IMR-90 (cell line): ENCODE results near the gene CD55. TPM values are rescaled to one million over a fixed set of nuclear protein-coding genes. Genes with fewer than 3 reads are reported as not detected.

Experiments
- ATAC-seq: fragments of 200-7000 bp; cut with Tn5 transposase; 2 replicates; pipeline ENCODE4 v1.9.1; 2020; ENCODE audit warnings: low read depth, mild to moderate bottlenecking, moderate library complexity
- BruUV-seq: library from RNA; stranded (reverse); fragments of 400-500 nt; replicated peaks from 2 replicates; lab custom pipeline; 2021; lab: Mats Ljungman, UMichigan
- CTCF ChIA-PET: fragments of 300-600 bp; formaldehyde crosslinking; extraction: SDS; loops from one replicate; lab custom pipeline; 2021; ENCODE audit warnings: antibody characterized with exemption; lab: Yijun Ruan, JAX
- POLR2A ChIA-PET: fragments of 300-600 bp; sonication (Branson Sonifier 250); formaldehyde crosslinking; loops from one replicate; lab custom pipeline; 2022; ENCODE audit warnings: antibody characterized with exemption; ENCODE audit not compliant: unreplicated experiment; lab: Charles Lee
- DNase-seq: peaks from one replicate; pipeline ENCODE4 v3.0.0; 2013
- H2AFZ ChIP-seq: replicated peaks from 2 replicates; pipeline ENCODE3; 2013; ENCODE audit warnings: low read length, mild to moderate bottlenecking; ENCODE audit not compliant: poor library complexity
- H2AK5ac ChIP-seq: 2 replicates; pipeline ENCODE4 v1.6.1; 2013; ENCODE audit warnings: low read depth, low read length, inconsistent platforms
- H2AK9ac ChIP-seq: replicated peaks from 2 replicates; pipeline ENCODE3; 2013; ENCODE audit warnings: mild to moderate bottlenecking, low read depth, low read length, moderate library complexity; ENCODE audit not compliant: poor library complexity
- H2BK120ac ChIP-seq: 2 replicates; pipeline ENCODE4 v1.6.1; 2013; ENCODE audit warnings: low read depth, low read length, inconsistent platforms
- H2BK15ac ChIP-seq: 3 replicates; pipeline ENCODE4 v1.6.1; 2013; ENCODE audit warnings: low read depth, low read length, inconsistent platforms
- H2BK20ac ChIP-seq: 2 replicates; pipeline ENCODE4 v1.6.1; 2013; ENCODE audit warnings: low read depth, mild to moderate bottlenecking, inconsistent platforms, low read length, moderate library complexity
- H2BK5ac ChIP-seq: 2 replicates; pipeline ENCODE4 v1.6.1; 2013; ENCODE audit warnings: mild to moderate bottlenecking, low read depth, low read length, inconsistent platforms; ENCODE audit not compliant: poor library complexity, severe bottlenecking
- H3K14ac ChIP-seq: replicated peaks from 2 replicates; pipeline ENCODE4 v1.6.1; 2013; ENCODE audit warnings: low read depth, low read length, inconsistent platforms
- H3K18ac ChIP-seq: 2 replicates; pipeline ENCODE4 v1.6.1; 2013; ENCODE audit warnings: low read depth, low read length, control low read depth
- H3K23ac ChIP-seq: 2 replicates; pipeline ENCODE4 v1.6.1; 2013; ENCODE audit warnings: low read depth, low read length, inconsistent platforms
- H3K27ac ChIP-seq: 2 replicates; pipeline ENCODE4 v1.5.1; 2013; ENCODE audit warnings: mild to moderate bottlenecking, control low read depth, low read length; ENCODE audit not compliant: insufficient read depth
- H3K27me3 ChIP-seq: 2 replicates; pipeline ENCODE4 v1.6.1; 2013; ENCODE audit warnings: low read length; ENCODE audit not compliant: control insufficient read depth, insufficient read depth
- H3K36me3 ChIP-seq: 2 replicates; pipeline ENCODE4 v1.6.1; 2013; ENCODE audit warnings: low read length, mixed read lengths; ENCODE audit not compliant: control insufficient read depth, insufficient read depth
- H3K4ac ChIP-seq: 2 replicates; pipeline ENCODE4 v1.6.1; 2013; ENCODE audit warnings: low read depth, low read length, inconsistent platforms
- H3K4me1 ChIP-seq: 2 replicates; pipeline ENCODE4 v1.6.1; 2013; ENCODE audit warnings: low read length, mixed read lengths; ENCODE audit not compliant: control insufficient read depth, insufficient read depth
- H3K4me2 ChIP-seq: 2 replicates; pipeline ENCODE4 v1.6.1; 2013; ENCODE audit warnings: low read depth, mild to moderate bottlenecking, control low read depth, low read length, moderate library complexity
- H3K4me3 ChIP-seq: 2 replicates; pipeline ENCODE4 v1.5.1; 2013; ENCODE audit warnings: low read depth, mild to moderate bottlenecking, control low read depth, low read length, moderate library complexity; ENCODE audit not compliant: insufficient read depth
- H3K56ac ChIP-seq: 2 replicates; pipeline ENCODE4 v1.6.1; 2013; ENCODE audit warnings: low read length, inconsistent platforms; ENCODE audit not compliant: insufficient read depth; ENCODE audit errors: extremely low read depth
- H3K79me1 ChIP-seq, 2 experiments: 2 replicates each; pipeline ENCODE4 v1.6.1; 2013; ENCODE audit warnings: low read length in 2 of 2, inconsistent platforms in 1 of 2, low read depth in 1 of 2
- H3K9ac ChIP-seq: 2 replicates; pipeline ENCODE4 v1.6.1; 2013; ENCODE audit warnings: low read depth, low read length, control low read depth
- H3K9me1 ChIP-seq: 2 replicates; pipeline ENCODE4 v1.6.1; 2013; ENCODE audit warnings: low read length, inconsistent platforms; ENCODE audit not compliant: insufficient read depth
- H3K9me3 ChIP-seq: 2 replicates; pipeline ENCODE4 v1.6.1; 2013; ENCODE audit warnings: low read length; ENCODE audit not compliant: control insufficient read depth, insufficient read depth
- H4K20me1 ChIP-seq: 2 replicates; pipeline ENCODE4 v1.6.1; 2013; ENCODE audit warnings: low read length, inconsistent platforms; ENCODE audit not compliant: insufficient read depth
- H4K5ac ChIP-seq: 2 replicates; pipeline ENCODE4 v1.6.1; 2013; ENCODE audit warnings: mild to moderate bottlenecking, low read depth, low read length, control low read depth
- H4K8ac ChIP-seq, 2 experiments: 2 replicates each; pipeline ENCODE4 v1.6.1; 2013; ENCODE audit warnings: low read depth in 2 of 2, low read length in 2 of 2, control low read depth in 1 of 2, inconsistent platforms in 1 of 2
- H4K91ac ChIP-seq: 2 replicates; pipeline ENCODE4 v1.6.1; 2013; ENCODE audit warnings: low read depth, low read length, inconsistent platforms; ENCODE audit not compliant: insufficient read depth
- BHLHE40 ChIP-seq: fragments of 150-350 bp; IDR thresholded peaks from 2 replicates; pipeline ENCODE4 v1.6.1; 2016; ENCODE audit warnings: mild to moderate bottlenecking, low read depth, low read length
- CEBPB ChIP-seq: IDR thresholded peaks from 2 replicates; pipeline ENCODE4 v1.6.1; 2012; ENCODE audit warnings: low read depth, low read length, improper control_type of control experiment
- FOS ChIP-seq: fragments of 150-350 bp; IDR thresholded peaks from 2 replicates; pipeline ENCODE4 v1.6.1; 2016; ENCODE audit warnings: low read depth, low read length
- POLR2A ChIP-seq: IDR thresholded peaks from 2 replicates; pipeline ENCODE4 v1.6.1; 2012; ENCODE audit warnings: mild to moderate bottlenecking, low read depth, low read length
- WGBS, 2 experiments: methylation state at CpG; one replicate each; pipeline versions ENCODE4 v1.1.5 to v1.1.7; 2013; ENCODE audit warnings: missing lambda C conversion rate in 2 of 2; ENCODE audit not compliant: insufficient read length in 1 of 2; ENCODE audit errors: extremely low coverage in 2 of 2; 5-methylcytosine and 5-hydroxymethylcytosine counted together
- dilution Hi-C: fragments of 300-500 bp; cut with HindIII; formaldehyde crosslinking; loops from one replicate; pipeline ENCODE4 v1.14.3; 2018; ENCODE audit warnings: low sequenced_read_pairs; ENCODE audit not compliant: unreplicated experiment
- in situ Hi-C: fragments of 300-500 bp; cut with MboI; formaldehyde crosslinking; loops from 3 replicates; pipeline ENCODE4 v1.14.3; 2019; ENCODE audit warnings: low sequenced_read_pairs, inconsistent platforms, mixed read lengths
- intact Hi-C: fragments of 100-400 bp; cut with micrococcal nuclease; formaldehyde crosslinking; loops from 2 replicates; pipeline ENCODE4 v1.10.0; 2022
- polyA plus RNA-seq, 3 experiments: library from polyadenylated mRNA; depleted of rRNA; stranded (reverse); fragments of >200 nt; gene quantifications; 2 replicates each; pipeline ENCODE4 v1.2.3, GENCODE V29; 2012; ENCODE audit warnings: low replicate concordance in 1 of 3
- total RNA-seq: library from RNA; depleted of rRNA; stranded (reverse); fragments of >200 nt; gene quantifications from 2 replicates; pipeline ENCODE4 v1.2.3, GENCODE V29; 2012

CD55 gene
- total and polyA plus RNA-seq, 2 of the 4 experiments (the other 2 are of a cell fraction), result 6.6 to 11.5 TPM

- peak; percentile 43; the same call in 1 of the 2 replicates for TF ChIP-seq BHLHE40
- 0 out of 2 replicates have a peak, but pooled peaks have one; percentile 23 for TF ChIP-seq FOS
- peak; percentile 25; the same call in 1 of the 2 replicates for TF ChIP-seq CEBPB
- no peak for TF ChIP-seq POLR2A
- Histone ChIP-seq H3K4me1 (peaks cover 2% of the 10 kb centered on the region; the same call in 1 of the 2 replicates), H3K4me3 (no peak overlapping the region), H3K9me1 (no peaks in the 10 kb centered on the region), H2AK5ac (no peak overlapping the region), H3K56ac (no peak overlapping the region), H3K27me3 (no peaks in the 10 kb centered on the region), H2AFZ (no peak overlapping the region), H2BK120ac (peak overlapping the region; percentile 68), H4K8ac (no peak overlapping the region), H2BK20ac (peak overlapping the region; percentile 74), H3K4ac (peak overlapping the region; percentile 11; the same call in 1 of the 2 replicates), H3K14ac (no peak overlapping the region), H3K18ac (peak overlapping the region; percentile 34; the same call in 1 of the 2 replicates), H3K27ac (no peak overlapping the region), H3K79me1 (no peaks in the 10 kb centered on the region; a peak in 1 of 4 replicates), H4K5ac (no peak overlapping the region), H2BK5ac (peak overlapping the region; percentile 59), H3K23ac (no peak overlapping the region), H2AK9ac (no peak overlapping the region), H3K4me2 (peak overlapping the region; percentile 53; the same call in 1 of the 2 replicates), H2BK15ac (no peak overlapping the region), H4K20me1 (no peaks in the 10 kb centered on the region), H3K36me3 (no peaks in the 10 kb centered on the region), H4K91ac (no peak overlapping the region), H3K9me3 (no peaks in the 10 kb centered on the region), H3K9ac (no peak overlapping the region)
- in situ Hi-C loops, result no loop called here
- POLR2A ChIA-PET, result no interaction called here
- intact Hi-C loops, result loop anchor here (2.0 to 5.0 kb wide), 2 partner anchors 73 to 151 kb away; partner anchors contain the start of gene CD55
- WGBS, 2 experiments, result no CpG with 5 or more reads among the region's 4 CpGs
- dilution Hi-C loops, result no loop called here
- DNase-seq (peak; percentile 91), ATAC-seq (peak; percentile 85)
- CTCF ChIA-PET, result interaction anchor here (1.0 to 1.1 kb wide), 2 partner anchors 11 to 72 kb away, joined by 3 to 4 read pairs; partner anchors contain the start of gene CD55
- no TSS peak for BruUV-seq
Observed at GRCh38 chr1:207393610-207394009, 72.1 kb downstream of the CD55 start.
